Natural killer cell treated with Interleukin-12 subunit alpha and Interleukin-12 subunit beta and Interleukin-15 and Interleukin-18, amount 100 ng/mL, for 72 hours (primary cell): ENCODE data around the gene C9orf50. TPM values are rescaled to one million over a fixed set of nuclear protein-coding genes. Genes with fewer than 3 reads are reported as not detected.
A peak's percentile ranks its signal among the peaks of the same experiment; 100 is the strongest.

ENCODE experiments used
- ATAC-seq, 2 donors: fragments of 150-1000 bp; cut with Tn5 transposase in 1 of 2; sonication (Bioruptor Pico), chemical (Tn5 transposase) in 1 of 2; 2 replicates each; pipeline ENCODE4 v1.10.0; 2021
- DNase-seq: peaks from one replicate; pipeline ENCODE4 v3.0.0; 2022; ENCODE audit warnings: low spot score
- H3K27ac Mint-ChIP-seq, 2 donors: 1 replicate in 1 of 2; 2 replicates in 1 of 2; pipeline ENCODE4 v1.8.0; 2022; ENCODE audit warnings: mixed read lengths in 2 of 2, mild to moderate bottlenecking in 1 of 2, moderate library complexity in 1 of 2
- H3K27me3 Mint-ChIP-seq, 2 donors: 1 replicate in 1 of 2; 2 replicates in 1 of 2; pipeline ENCODE4 v1.8.0; 2022; ENCODE audit warnings: mixed read lengths in 2 of 2
- H3K36me3 Mint-ChIP-seq: one replicate; pipeline ENCODE4 v1.8.0; 2022; ENCODE audit warnings: mixed read lengths
- H3K4me1 Mint-ChIP-seq, 2 donors: 1 replicate in 1 of 2; 2 replicates in 1 of 2; pipeline ENCODE4 v1.8.0; 2022; ENCODE audit warnings: low read depth in 2 of 2, mixed read lengths in 2 of 2, mild to moderate bottlenecking in 1 of 2
- H3K4me3 Mint-ChIP-seq: one replicate; pipeline ENCODE4 v1.8.0; 2022; ENCODE audit warnings: mixed read lengths
- H3K9me3 Mint-ChIP-seq: 2 replicates; pipeline ENCODE4 v1.8.0; 2022; ENCODE audit warnings: mixed read lengths
- total RNA-seq, 2 donors: library from RNA; stranded (reverse); gene quantifications; one replicate each; pipeline ENCODE4 v1.2.3, GENCODE V29; 2022

C9orf50 gene
- total RNA-seq, 2 donors from 2014 or later: not detected

GRCh38 chr9:129567329-129567728 lies 53.6 kb downstream of the C9orf50 start:
- no peak overlapping the region for H3K4me3 Mint-ChIP-seq
- DNase-seq: no peak
- peaks cover 10 to 14% of the 10 kb centered on the region in 2 donors for H3K4me1 Mint-ChIP-seq
- H3K27me3 Mint-ChIP-seq: peaks cover 9 to 14% of the 10 kb centered on the region in 2 donors
- no peaks in the 10 kb centered on the region for H3K9me3 Mint-ChIP-seq
- no peak for ATAC-seq
- no peaks in the 10 kb centered on the region for H3K36me3 Mint-ChIP-seq
- no peak overlapping the region for H3K27ac Mint-ChIP-seq

- no peaks in the 10 kb centered on the region for H3K36me3 Mint-ChIP-seq
- H3K27me3 Mint-ChIP-seq: peaks cover 9 to 11% of the 10 kb centered on the region in 2 donors
- DNase-seq: peak; percentile 15
- ATAC-seq: no peak
- peaks cover 10 to 12% of the 10 kb centered on the region in 2 donors for H3K4me1 Mint-ChIP-seq
- H3K27ac Mint-ChIP-seq: no peak overlapping the region
- no peak overlapping the region for H3K4me3 Mint-ChIP-seq
- H3K9me3 Mint-ChIP-seq: no peaks in the 10 kb centered on the region
Measured at GRCh38 chr9:129566563-129567266, 54.2 kb downstream of the C9orf50 start.

GRCh38 chr9:129562917-129563316 lies 58.0 kb downstream of the C9orf50 start:
- Mint-ChIP-seq H3K27me3 (peaks cover 0 to 5% of the 10 kb centered on the region in 2 donors), H3K27ac (no peak overlapping the region), H3K4me1 (peaks cover 0 to under 1% of the 10 kb centered on the region in 2 donors), H3K9me3 (no peaks in the 10 kb centered on the region), H3K4me3 (no peak overlapping the region), H3K36me3 (no peaks in the 10 kb centered on the region)
- ATAC-seq (no peak), DNase-seq (no peak)

GRCh38 chr9:129562514-129562913 lies 58.4 kb downstream of the C9orf50 start:
- peaks cover 0 to 4% of the 10 kb centered on the region in 2 donors for H3K27me3 Mint-ChIP-seq
- no peaks in the 10 kb centered on the region for H3K36me3 Mint-ChIP-seq
- no peaks in the 10 kb centered on the region for H3K9me3 Mint-ChIP-seq
- DNase-seq: no peak
- no peak overlapping the region for H3K4me3 Mint-ChIP-seq
- H3K27ac Mint-ChIP-seq: no peak overlapping the region
- ATAC-seq: no peak
- H3K4me1 Mint-ChIP-seq: no peaks in the 10 kb centered on the region

Other genes with a start within 250 kb of the C9orf50 start
- 10 to 100 TPM; 28.9 to 63.1 TPM for gene NTMT1, start 5.1 kb upstream of the C9orf50 start, total RNA-seq
- 10 to 100 TPM; 31.0 to 42.5 TPM for gene ASB6, start 21.1 kb upstream of the C9orf50 start, total RNA-seq
- not detected for gene PRRX2, start 44.5 kb upstream of the C9orf50 start, total RNA-seq
- not detected for gene PTGES, start 131.9 kb upstream of the C9orf50 start, total RNA-seq
- gene TOR1B, start 182.1 kb upstream of the C9orf50 start, total RNA-seq: 10 to 100 TPM; 23.0 to 24.5 TPM
- 10 to 100 TPM; 53.5 to 54.7 TPM for gene TOR1A, start 203.0 kb upstream of the C9orf50 start, total RNA-seq
- 10 to 100 TPM; 39.8 to 65.3 TPM for gene C9orf78, start 214.2 kb upstream of the C9orf50 start, total RNA-seq
- gene USP20, start 214.4 kb upstream of the C9orf50 start, total RNA-seq: 10 to 100 TPM; 34.7 to 44.3 TPM